ENCODE measurements around the gene SRMS.

GRCh38 chr20:63564036-63564810, 16.7 kb upstream of the SRMS start:
- TF ChIP-seq POLR2A (IDR thresholded peaks at IDR 0.05; ENCODE audit: low read length) (no peak), GATA1 (IDR thresholded peaks at IDR 0.05; ENCODE audit: low read depth, low read length) (no peak)

Data from erythroblast (primary cell).